ENCODE results near the gene PGRMC2.

The PGRMC2 gene

DNA sequence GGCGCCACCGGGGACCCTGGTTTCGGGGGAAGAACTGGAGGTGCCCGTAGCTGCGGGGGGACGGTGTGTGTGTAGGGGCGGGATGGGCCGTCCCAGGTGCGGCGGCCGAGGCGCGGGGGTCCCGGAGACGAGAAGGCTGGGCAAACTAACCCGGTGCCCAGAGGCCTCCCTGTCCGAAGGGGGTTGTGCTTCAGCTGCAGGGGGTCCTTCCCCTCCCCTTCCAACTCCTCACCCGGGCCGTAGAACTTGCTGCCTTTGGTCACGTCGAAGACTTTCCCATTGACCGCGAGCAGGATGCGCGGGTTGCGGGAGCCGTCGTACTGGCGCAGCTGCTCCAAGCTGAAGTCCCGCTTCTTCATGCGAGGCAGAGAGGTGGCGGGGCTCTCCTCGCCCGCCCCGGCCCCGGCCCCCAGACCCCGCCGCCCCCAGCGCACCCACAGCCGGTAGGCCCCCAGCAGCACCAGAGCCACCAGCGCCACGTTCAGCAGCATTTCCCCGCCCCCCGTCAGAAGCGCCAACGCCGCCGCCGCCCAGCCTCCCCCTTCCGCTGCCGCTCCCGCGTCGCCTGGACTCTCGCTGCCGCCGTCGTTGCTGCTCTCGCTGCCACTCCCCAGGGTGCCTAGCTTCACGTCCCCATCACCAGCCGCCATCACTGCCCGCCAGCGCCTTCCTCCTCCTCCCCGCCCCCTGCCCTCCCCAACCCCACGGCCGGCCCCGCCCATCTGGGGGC, at the start of gene PGRMC2:
Gene PGRMC2 (minus strand): TSS at position 673 of the 730 bp plus-strand sequence. CDS start 23 bp downstream, at position 650.
- DNase-seq (ENCODE audit: low read depth): no peak

DNA sequence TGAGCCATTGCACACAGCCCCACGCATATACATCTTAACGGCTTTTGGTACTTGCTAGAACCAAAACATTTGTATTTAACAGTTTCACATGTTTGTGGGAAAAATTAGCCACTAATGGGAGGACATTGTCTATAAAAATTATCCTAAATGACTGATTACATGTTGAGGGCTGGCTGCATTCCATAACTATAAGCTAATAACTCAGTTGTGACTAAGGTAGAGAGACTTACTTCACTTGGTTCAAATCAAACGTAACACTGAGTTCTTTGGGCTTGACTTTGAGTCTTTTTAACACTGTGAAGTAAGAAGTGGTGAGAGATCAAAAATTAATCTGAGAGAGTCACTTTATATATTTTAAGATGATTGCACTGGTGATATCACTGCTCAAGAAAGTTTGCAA, 47.9 kb upstream of the PGRMC2 start:
- DNase-seq (ENCODE audit: low read depth): no peak

GRCh38 chr4:128334256-128334655, 46.6 kb upstream of the PGRMC2 start:
- no peak for DNase-seq (ENCODE audit: low read depth)

GRCh38 chr4:128333309-128334018, 45.9 kb upstream of the PGRMC2 start:
- no peak for DNase-seq (ENCODE audit: low read depth)

GRCh38 chr4:128332081-128332480, 44.5 kb upstream of the PGRMC2 start:
- no peak for DNase-seq (ENCODE audit: low read depth)

- no peak for DNase-seq (ENCODE audit: low read depth)
Measured at GRCh38 chr4:128329638-128330037, 42.0 kb upstream of the PGRMC2 start.

DNA sequence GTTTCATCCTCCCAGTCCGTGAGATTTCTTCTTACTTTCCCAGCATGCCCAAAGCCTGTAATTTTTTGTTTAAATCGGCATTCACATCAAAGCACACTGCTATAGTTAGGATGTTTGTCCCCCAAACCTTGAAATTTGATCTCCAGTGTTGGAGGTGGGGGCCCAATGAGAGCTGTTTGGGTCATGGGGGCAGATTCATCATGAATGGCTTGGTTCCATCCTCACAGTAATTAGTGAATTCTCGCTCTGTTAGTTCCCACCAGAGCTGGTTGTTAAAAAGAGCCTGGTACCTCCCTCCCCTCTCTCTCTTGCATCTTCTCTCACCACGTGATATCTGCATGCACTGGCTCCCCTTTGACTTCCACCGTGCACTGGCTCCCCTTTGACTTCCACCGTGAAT, 40.5 kb upstream of the PGRMC2 start:
- no peak for DNase-seq (ENCODE audit: low read depth)

DNA sequence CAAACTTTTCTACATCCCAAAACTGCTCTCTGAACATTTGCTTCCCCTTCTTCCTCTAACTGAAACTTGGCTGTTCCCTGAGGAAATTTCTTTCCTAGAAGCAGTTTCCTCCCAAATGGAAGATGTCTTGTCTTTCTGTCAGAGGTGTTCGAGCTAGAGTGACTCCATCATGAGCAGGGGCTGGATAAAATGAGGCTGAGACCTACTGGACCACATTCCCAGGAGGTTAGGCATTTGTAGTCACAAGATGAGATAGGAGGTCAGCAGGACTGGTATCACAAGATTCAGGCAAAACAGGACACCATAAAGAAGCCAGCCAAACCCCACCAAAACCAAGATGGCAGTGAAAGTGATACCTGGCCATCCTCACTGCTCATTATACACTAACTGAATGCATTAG, 35.8 kb upstream of the PGRMC2 start:
- DNase-seq (ENCODE audit: low read depth): no peak

- no peak for DNase-seq (ENCODE audit: low read depth)
Measured at GRCh38 chr4:128322986-128323385, 35.4 kb upstream of the PGRMC2 start.

- DNase-seq (ENCODE audit: low read depth): no peak
Measured at GRCh38 chr4:128322311-128322710, 34.7 kb upstream of the PGRMC2 start.

DNA sequence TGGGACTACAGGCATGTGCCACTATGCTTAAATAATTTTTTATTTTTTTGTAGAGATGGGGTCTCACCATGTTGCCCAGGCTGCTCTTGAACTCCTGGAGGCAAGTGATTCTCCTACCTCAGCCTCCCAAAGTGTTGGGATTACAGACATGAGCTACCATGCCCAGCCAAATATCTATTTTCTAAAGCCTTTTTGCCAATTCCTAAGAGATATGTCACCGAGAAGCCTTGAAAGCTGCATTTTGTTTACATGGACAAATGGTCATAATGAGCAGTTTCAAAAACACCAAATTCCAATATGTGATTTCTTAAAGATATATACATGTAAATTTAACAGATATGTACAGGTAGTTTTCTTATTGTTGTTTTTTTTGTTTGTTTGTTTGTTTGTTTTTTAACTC, 33.0 kb upstream of the PGRMC2 start:
- no peak for DNase-seq (ENCODE audit: low read depth)

DNA sequence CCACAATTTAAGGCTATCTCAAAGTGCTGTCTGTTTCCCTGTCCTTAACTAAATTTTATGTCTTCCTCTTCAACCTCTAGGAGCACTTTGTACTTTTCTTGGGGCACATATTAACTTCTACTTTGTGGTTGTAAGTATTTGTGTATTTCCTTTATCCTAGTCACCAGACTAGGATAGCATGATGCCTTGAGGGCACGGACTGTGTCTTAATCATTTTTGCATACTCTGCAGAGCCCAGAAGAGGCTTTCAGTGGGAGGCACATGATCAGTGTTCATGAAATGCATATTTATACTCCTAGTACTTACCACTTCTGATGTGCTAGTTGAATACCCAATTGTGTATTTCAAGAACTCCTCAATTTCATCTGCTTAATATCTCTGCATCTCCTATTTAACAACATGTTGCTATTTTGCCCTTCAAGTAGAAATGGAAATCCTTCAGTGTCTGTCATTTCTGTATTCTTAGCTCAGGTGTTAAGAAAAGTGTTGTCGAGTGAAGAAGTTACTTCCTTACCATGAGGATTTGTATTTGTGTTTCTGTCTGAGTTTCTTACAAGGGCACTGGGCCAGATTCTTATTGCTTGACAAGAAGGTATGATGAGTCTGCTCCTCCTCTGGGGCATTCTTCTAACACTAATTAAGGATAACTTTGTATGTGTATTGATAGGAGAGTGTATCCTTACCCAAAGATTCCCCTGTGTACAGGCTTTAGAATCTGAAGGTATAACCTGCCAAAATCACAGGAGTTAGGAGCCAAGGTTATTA, 28.3 kb upstream of the PGRMC2 start:
- DNase-seq (ENCODE audit: low read depth): no peak

DNA sequence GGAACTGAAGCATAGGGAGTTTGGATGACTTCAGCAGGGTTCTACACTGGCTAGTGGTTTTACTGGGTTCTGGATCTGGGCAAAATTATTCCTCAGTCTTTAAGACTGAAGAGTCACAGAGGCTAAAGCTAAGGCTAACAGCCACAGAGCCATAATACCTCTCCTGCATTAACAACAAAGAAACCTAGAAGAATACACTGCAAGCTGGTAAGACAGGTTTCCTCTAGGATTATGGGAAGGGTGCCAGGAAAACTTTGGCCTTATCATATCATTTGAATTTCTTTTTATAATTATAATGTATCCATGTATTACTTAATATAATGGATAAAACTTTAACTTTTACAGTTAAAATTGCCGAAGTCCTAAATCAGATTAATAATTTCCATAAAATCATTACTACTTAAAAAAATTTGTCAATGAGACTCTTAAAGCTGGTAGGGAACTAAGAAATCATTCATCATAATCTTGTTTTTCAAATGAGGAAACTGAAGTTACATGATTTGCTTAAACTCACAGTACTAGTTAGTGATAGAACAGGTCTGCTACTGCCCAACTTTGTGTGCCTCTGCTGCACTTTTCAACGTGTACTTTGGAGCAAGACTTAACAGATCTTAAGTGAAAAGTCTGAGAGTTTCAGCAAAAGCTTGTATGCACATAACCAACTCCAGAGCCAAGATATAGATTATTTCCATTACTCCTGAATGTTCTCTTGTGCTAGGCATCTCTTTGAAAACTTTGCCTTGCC, 24.2 kb upstream of the PGRMC2 start:
- no peak for DNase-seq (ENCODE audit: low read depth)

GRCh38 chr4:128310266-128310697, 22.7 kb upstream of the PGRMC2 start:
- no peak for DNase-seq (ENCODE audit: low read depth)

- no peak for DNase-seq (ENCODE audit: low read depth)
Measured at GRCh38 chr4:128309585-128309984, 22.0 kb upstream of the PGRMC2 start.

DNA sequence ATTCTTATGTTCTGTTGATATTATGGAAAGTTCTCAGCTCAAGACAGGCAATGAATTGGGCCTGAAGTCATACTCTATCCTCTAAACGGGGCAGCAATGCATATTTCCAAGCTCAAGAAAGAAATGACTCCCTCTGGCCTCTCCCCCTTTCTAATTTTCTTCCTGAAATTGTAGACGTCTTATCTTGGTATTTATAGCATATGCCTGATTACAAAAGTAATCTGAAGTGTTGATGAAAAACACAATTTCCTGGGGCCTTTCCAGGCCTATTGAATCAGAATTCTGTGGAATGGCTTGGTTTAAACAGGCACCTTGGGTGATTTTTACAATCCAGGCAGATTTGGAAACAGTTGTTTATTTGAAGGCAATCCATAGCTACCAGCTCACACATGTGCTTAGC, 21.4 kb upstream of the PGRMC2 start:
- DNase-seq (ENCODE audit: low read depth): no peak

- DNase-seq (ENCODE audit: low read depth): no peak
Measured at GRCh38 chr4:128307123-128307571, 19.5 kb upstream of the PGRMC2 start.

DNA sequence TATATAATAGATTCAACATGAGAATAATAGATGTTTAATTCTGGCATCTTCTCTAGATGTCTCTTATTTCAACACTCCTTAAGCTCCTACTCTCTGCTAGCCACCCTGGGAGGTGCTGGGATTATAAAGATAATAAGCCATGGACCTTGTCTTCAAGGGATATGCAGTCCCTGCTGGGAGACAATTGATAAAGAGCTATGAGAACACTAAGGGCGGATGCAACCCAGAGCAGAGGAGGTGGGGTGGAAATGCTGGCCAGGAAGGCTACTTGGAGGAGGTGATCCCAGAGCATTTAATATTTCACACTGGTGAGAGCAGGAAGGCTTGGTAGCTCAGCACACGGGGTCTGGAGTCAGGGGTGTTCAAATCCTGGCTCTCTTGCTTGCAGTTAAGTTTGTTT, 18.3 kb upstream of the PGRMC2 start:
- no peak for DNase-seq (ENCODE audit: low read depth)

GRCh38 chr4:128303986-128304385, 16.4 kb upstream of the PGRMC2 start:
- no peak for DNase-seq (ENCODE audit: low read depth)

DNA sequence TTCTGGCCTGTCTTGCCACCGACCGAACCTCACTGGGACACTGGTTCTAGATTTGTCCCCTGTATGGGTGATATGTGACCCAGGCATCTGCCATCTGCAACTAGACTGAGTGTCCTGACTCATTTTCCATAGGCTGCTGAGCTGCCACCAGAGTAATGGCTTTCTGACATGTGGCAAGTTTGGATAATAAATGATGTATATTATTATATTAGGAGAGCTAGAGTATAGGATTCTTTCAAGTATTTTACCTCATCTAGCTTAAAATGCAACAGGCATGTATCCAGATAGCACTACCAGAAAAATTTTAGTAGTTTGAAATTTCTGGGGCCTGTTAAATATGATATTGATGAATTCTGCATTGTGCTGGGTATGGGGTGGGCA, 15.8 kb upstream of the PGRMC2 start:
- no peak for DNase-seq (ENCODE audit: low read depth)

- DNase-seq (ENCODE audit: low read depth): no peak
Measured at GRCh38 chr4:128301979-128302378, 14.4 kb upstream of the PGRMC2 start.

GRCh38 chr4:128299848-128300247, 12.2 kb upstream of the PGRMC2 start:
- DNase-seq (ENCODE audit: low read depth): no peak

Data from activated T-helper 1 cell treated with Interleukin-2 at 50 U/mL for 16 hours (primary cell).